Measurements from ENCODE around the gene PARD3. TPM values are rescaled to one million over a fixed set of nuclear protein-coding genes. Genes with fewer than 3 reads are reported as not detected.

PARD3 gene
- total and polyA plus RNA-seq, 8 donors = 25.6 to 54.5 (median 47.8) TPM

DNA sequence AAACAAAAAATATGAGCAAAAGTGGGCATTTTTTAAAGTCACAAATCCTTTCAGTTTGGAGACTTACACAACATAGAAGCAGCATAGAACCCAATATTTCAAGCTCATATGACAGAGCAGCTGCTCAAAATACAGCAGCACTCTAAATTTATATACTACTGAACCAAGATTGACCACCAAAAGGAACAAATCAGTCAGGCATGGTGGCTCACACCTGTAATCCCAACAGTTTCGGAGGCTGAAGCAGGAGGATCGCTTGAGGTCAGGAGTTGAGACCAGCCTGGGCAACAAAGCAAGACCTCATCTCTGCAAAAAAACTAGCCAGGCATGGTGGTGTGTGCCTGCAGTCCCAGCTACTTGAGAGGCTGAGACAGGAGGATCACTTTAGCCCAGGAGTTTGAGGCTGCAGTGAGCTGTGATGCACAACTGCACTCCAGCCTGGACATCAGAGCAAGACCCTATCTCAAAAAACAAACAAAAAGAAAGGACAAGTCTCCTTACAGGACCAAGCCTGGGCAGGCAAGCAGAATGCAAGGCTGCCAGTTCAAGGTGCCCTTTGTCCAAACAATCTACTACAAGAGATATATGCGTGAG, 40.0 kb downstream of the PARD3 start:
- ATAC-seq (no peak), DNase-seq (no peak)
- H3K27ac ChIP-seq = no peak overlapping the region
- peaks cover 5 to 18% of the 10 kb centered on the region in 2 donors for H3K4me1 ChIP-seq
- no peak overlapping the region for H3K4me3 ChIP-seq
- no peaks in the 10 kb centered on the region for H3K9me3 ChIP-seq
- TF ChIP-seq, protein P1, sequence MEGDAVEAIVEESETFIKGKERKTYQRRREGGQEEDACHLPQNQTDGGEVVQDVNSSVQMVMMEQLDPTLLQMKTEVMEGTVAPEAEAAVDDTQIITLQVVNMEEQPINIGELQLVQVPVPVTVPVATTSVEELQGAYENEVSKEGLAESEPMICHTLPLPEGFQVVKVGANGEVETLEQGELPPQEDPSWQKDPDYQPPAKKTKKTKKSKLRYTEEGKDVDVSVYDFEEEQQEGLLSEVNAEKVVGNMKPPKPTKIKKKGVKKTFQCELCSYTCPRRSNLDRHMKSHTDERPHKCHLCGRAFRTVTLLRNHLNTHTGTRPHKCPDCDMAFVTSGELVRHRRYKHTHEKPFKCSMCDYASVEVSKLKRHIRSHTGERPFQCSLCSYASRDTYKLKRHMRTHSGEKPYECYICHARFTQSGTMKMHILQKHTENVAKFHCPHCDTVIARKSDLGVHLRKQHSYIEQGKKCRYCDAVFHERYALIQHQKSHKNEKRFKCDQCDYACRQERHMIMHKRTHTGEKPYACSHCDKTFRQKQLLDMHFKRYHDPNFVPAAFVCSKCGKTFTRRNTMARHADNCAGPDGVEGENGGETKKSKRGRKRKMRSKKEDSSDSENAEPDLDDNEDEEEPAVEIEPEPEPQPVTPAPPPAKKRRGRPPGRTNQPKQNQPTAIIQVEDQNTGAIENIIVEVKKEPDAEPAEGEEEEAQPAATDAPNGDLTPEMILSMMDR (IDR thresholded peaks at IDR 0.05) = no peak
- no peaks in the 10 kb centered on the region for H3K36me3 ChIP-seq
- H3K27me3 ChIP-seq = no peaks in the 10 kb centered on the region
- intact Hi-C loops (cut with DNase I) = no loop called here

DNA sequence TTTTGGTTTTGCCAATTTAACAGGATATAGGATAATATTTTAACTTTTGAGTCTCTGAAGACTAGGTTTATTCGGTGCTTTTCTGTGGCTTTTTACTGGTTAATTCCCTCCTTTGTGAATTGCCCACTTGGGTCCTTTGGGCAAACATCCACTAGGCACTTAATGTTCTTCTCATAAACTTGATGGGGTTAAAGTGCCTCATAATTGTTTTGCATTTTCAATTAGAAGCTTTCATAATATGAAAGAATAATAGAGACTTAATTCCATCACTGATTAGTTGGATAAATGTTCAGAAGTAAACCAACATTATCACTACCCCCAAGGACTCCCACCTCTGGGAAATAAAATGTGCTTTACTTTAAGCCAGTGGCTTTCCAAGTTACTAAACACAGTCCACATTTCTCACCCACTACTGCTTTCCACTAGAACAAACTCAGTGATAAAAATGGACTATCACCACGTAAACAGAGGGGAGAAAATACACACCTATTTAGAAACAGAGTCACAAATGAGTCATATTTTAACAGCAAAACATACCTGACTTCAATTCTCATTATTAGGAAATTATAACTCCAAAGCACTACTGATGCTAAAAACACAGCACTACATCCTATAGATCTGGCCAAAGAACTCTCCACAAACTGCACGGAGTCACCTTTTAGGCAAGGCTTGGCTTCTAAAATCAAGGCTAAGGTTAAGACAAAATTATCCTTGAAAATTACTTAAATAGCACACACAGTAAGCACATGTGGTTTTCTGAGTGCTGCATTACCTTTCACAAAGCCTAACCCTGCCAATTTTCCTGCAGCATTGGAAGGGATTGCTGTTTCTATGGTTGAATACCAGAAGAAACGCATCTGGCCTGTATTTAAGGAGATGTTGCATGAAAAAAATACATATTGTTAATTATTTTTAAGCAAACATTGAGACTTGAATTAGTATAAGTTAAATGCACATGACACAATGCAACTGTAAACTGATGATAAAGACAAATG, 41.2 kb downstream of the PARD3 start:
- intact Hi-C loops (cut with DNase I) = no loop called here
- ATAC-seq (peak; percentile 60), DNase-seq (no peak)

DNA sequence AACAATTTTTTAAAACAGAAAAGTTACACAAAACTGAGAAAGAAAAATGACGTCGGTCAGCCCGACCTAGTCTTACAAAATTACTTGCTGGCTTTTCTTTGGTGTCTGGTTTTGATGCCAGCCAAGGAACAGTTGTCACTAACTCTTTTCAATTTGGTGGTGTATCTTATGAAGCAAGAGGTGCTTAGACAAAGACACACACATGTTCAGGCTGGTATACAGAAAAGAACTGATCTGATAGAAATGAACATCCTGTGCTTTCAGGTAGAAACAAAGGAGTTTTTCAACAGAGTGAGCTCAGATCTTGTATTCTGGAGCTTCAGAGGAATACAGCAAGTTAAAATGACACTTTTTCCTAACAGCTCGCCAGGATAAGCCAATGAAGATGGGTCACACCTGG, 43.6 kb downstream of the PARD3 start:
- ATAC-seq = no peak
- intact Hi-C loops (cut with DNase I) = no loop called here

More for the DNA sequence above, 41.2 kb downstream of the PARD3 start:
- Histone ChIP-seq H3K4me3 (no peak overlapping the region), H3K9me3 (no peaks in the 10 kb centered on the region), H3K27me3 (no peaks in the 10 kb centered on the region), H3K36me3 (no peaks in the 10 kb centered on the region), H3K4me1 (peaks cover 5 to 22% of the 10 kb centered on the region in 2 donors), H3K27ac (no peak overlapping the region)
- TF ChIP-seq, protein P1 (IDR thresholded peaks at IDR 0.05) = no peak

DNA sequence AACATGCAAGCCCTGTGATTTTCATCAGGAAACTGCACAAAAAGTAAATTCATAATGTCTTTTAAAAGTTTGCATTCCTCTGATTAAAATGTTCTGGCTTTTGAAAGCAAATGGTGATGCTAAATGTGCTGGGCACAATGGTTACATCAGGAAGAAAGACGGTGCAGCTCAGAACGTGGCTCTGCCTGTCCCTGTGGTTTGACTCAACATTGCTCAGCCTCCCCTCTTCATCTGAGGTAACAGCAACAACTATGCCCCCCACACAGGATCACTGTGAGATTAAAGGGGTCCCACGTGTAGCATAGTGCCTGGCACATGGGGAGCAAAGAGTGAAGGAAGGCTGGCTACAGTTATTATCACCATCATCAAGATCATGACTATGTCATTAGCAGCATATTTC, 44.0 kb downstream of the PARD3 start:
- H3K4me3 ChIP-seq = no peak overlapping the region
- no peak overlapping the region for H3K27ac ChIP-seq
- DNase-seq (no peak), ATAC-seq (no peak)
- H3K9me3 ChIP-seq = no peaks in the 10 kb centered on the region
- H3K4me1 ChIP-seq = peaks cover 5 to 24% of the 10 kb centered on the region in 2 donors
- H3K27me3 ChIP-seq = no peaks in the 10 kb centered on the region
- intact Hi-C loops (cut with DNase I) = no loop called here
- TF ChIP-seq, protein P1 (IDR thresholded peaks at IDR 0.05) = no peak
- no peaks in the 10 kb centered on the region for H3K36me3 ChIP-seq

More for the DNA sequence above, 43.6 kb downstream of the PARD3 start:
- peaks cover 5 to 24% of the 10 kb centered on the region in 2 donors for H3K4me1 ChIP-seq
- H3K4me3 ChIP-seq = no peak overlapping the region
- DNase-seq = no peak
- TF ChIP-seq, protein P1 (IDR thresholded peaks at IDR 0.05) = no peak
- H3K27me3 ChIP-seq = no peaks in the 10 kb centered on the region
- no peaks in the 10 kb centered on the region for H3K9me3 ChIP-seq
- H3K27ac ChIP-seq = no peak overlapping the region
- no peaks in the 10 kb centered on the region for H3K36me3 ChIP-seq

DNA sequence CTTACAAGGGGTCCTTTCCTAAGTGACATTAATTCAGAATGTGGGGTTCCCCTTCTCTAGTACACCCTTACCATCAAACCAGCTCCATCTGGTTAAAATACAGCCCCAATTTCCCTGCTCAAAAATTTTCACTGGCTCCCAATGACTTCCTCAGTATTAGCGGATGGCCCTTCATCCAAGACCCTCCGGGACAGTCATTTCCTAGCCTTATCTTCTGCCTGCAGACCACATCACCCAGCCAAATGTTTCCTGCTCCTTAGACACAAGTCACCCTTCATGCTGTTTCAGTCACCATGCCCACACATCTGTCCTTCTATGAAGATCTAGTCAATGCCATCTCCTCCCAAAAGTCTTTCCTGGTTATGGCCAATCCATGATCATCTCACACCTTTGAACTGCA, 45.2 kb downstream of the PARD3 start:
- H3K4me1 ChIP-seq = peaks cover 5 to 24% of the 10 kb centered on the region in 2 donors
- ATAC-seq (no peak), DNase-seq (no peak)
- TF ChIP-seq, protein P1 (IDR thresholded peaks at IDR 0.05) = no peak
- intact Hi-C loops (cut with DNase I) = no loop called here
- H3K27me3 ChIP-seq = no peaks in the 10 kb centered on the region
- H3K27ac ChIP-seq = no peak overlapping the region
- no peaks in the 10 kb centered on the region for H3K9me3 ChIP-seq
- H3K36me3 ChIP-seq = no peaks in the 10 kb centered on the region
- H3K4me3 ChIP-seq = no peak overlapping the region
